ENCODE results near the gene LRRFIP2.

The LRRFIP2 gene

GRCh38 chr3:37092484-37092883 is 81.9 kb downstream of the LRRFIP2 start:
- no peak overlapping the region for H2AFZ ChIP-seq (ENCODE audit: low read length)
- no peaks in the 10 kb centered on the region for H3K27me3 ChIP-seq (replicated peaks; ENCODE audit: insufficient read depth, low read length)
- H3K4me2 ChIP-seq (ENCODE audit: low read depth, low read length), result no peak overlapping the region
- no peaks in the 10 kb centered on the region for H3F3A ChIP-seq (ENCODE audit: insufficient read depth, low read length)
- H3K27ac ChIP-seq (ENCODE audit: low read length), result no peak overlapping the region
- H3K4me3 ChIP-seq (ENCODE audit: low read length), result no peak overlapping the region
- H3K9me2 ChIP-seq (replicated peaks; ENCODE audit: insufficient read depth, low read length), result no peaks in the 10 kb centered on the region
- H3K4me1 ChIP-seq (ENCODE audit: low read length), result no peaks in the 10 kb centered on the region
- DNase-seq, result no peak
- no peaks in the 10 kb centered on the region for H4K20me1 ChIP-seq (ENCODE audit: insufficient read depth, low read length)
- H3K9ac ChIP-seq (ENCODE audit: low read length), result no peak overlapping the region
- TF ChIP-seq EZH2 (optimal IDR thresholded peaks at IDR 0.05; ENCODE audit: low read depth, low read length) (no peak), EZH2phosphoT487 (IDR thresholded peaks at IDR 0.05; ENCODE audit: low read length) (no peak)
- TF ChIP-seq, protein P1, sequence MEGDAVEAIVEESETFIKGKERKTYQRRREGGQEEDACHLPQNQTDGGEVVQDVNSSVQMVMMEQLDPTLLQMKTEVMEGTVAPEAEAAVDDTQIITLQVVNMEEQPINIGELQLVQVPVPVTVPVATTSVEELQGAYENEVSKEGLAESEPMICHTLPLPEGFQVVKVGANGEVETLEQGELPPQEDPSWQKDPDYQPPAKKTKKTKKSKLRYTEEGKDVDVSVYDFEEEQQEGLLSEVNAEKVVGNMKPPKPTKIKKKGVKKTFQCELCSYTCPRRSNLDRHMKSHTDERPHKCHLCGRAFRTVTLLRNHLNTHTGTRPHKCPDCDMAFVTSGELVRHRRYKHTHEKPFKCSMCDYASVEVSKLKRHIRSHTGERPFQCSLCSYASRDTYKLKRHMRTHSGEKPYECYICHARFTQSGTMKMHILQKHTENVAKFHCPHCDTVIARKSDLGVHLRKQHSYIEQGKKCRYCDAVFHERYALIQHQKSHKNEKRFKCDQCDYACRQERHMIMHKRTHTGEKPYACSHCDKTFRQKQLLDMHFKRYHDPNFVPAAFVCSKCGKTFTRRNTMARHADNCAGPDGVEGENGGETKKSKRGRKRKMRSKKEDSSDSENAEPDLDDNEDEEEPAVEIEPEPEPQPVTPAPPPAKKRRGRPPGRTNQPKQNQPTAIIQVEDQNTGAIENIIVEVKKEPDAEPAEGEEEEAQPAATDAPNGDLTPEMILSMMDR (IDR thresholded peaks at IDR 0.05; ENCODE audit: low read length), result no peak
- H3K9me3 ChIP-seq (replicated peaks; ENCODE audit: insufficient read depth, low read length), result no peaks in the 10 kb centered on the region
- 0 out of 2 replicates have a peak, but pooled peaks cover 3% of the 10 kb centered on the region for H3K36me3 ChIP-seq (replicated peaks; ENCODE audit: insufficient read depth, low read length)
- H3K79me2 ChIP-seq (ENCODE audit: low read length), result no peaks in the 10 kb centered on the region

GRCh38 chr3:37087870-37088269 is 86.5 kb downstream of the LRRFIP2 start:
- 0 out of 2 replicates have a peak, but pooled peaks cover 3% of the 10 kb centered on the region for H3K36me3 ChIP-seq (replicated peaks; ENCODE audit: insufficient read depth, low read length)
- H3K4me1 ChIP-seq (ENCODE audit: low read length), result no peaks in the 10 kb centered on the region
- H4K20me1 ChIP-seq (ENCODE audit: insufficient read depth, low read length), result no peaks in the 10 kb centered on the region
- TF ChIP-seq, protein P1 (IDR thresholded peaks at IDR 0.05; ENCODE audit: low read length), result no peak
- TF ChIP-seq EZH2 (optimal IDR thresholded peaks at IDR 0.05; ENCODE audit: low read depth, low read length), result no peak
- H2AFZ ChIP-seq (ENCODE audit: low read length), result no peak overlapping the region
- H3K4me2 ChIP-seq (ENCODE audit: low read depth, low read length), result no peak overlapping the region
- no peak overlapping the region for H3K27ac ChIP-seq (ENCODE audit: low read length)
- no peaks in the 10 kb centered on the region for H3F3A ChIP-seq (ENCODE audit: insufficient read depth, low read length)
- no peaks in the 10 kb centered on the region for H3K79me2 ChIP-seq (ENCODE audit: low read length)
- no peak overlapping the region for H3K4me3 ChIP-seq (ENCODE audit: low read length)
- DNase-seq, result no peak
- no peaks in the 10 kb centered on the region for H3K9me2 ChIP-seq (replicated peaks; ENCODE audit: insufficient read depth, low read length)
- H3K9me3 ChIP-seq (replicated peaks; ENCODE audit: insufficient read depth, low read length), result no peaks in the 10 kb centered on the region
- H3K27me3 ChIP-seq (replicated peaks; ENCODE audit: insufficient read depth, low read length), result no peaks in the 10 kb centered on the region
- no peak overlapping the region for H3K9ac ChIP-seq (ENCODE audit: low read length)

DNA sequence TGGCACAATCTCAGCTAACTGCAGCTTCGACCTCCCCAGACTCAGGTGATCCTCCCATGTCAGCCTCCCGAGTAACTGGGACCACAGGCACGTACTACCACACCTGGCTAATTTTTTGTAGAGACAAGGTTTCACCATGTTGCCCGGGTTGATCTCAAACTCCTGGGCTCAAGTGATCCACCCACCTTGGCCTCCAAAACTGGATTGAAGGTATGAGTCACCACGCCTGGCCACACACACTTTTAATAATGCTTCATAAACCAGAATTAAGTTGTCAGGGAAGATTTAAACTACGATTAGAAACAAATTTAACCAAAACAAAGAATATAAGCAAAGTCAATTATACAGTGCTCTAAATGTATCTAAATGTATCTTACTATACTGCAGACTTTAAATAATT is 87.5 kb downstream of the LRRFIP2 start:
- H3K4me3 ChIP-seq (ENCODE audit: low read length), result no peak overlapping the region
- no peak overlapping the region for H3K4me2 ChIP-seq (ENCODE audit: low read depth, low read length)
- H3K79me2 ChIP-seq (ENCODE audit: low read length), result no peaks in the 10 kb centered on the region
- DNase-seq, result no peak
- no peaks in the 10 kb centered on the region for H3K9me3 ChIP-seq (replicated peaks; ENCODE audit: insufficient read depth, low read length)
- H4K20me1 ChIP-seq (ENCODE audit: insufficient read depth, low read length), result no peaks in the 10 kb centered on the region
- H3F3A ChIP-seq (ENCODE audit: insufficient read depth, low read length), result no peaks in the 10 kb centered on the region
- no peaks in the 10 kb centered on the region for H3K27me3 ChIP-seq (replicated peaks; ENCODE audit: insufficient read depth, low read length)
- H2AFZ ChIP-seq (ENCODE audit: low read length), result no peak overlapping the region
- TF ChIP-seq, protein P1 (IDR thresholded peaks at IDR 0.05; ENCODE audit: low read length), result no peak
- TF ChIP-seq EZH2phosphoT487 (IDR thresholded peaks at IDR 0.05; ENCODE audit: low read length), result no peak
- TF ChIP-seq EZH2 (optimal IDR thresholded peaks at IDR 0.05; ENCODE audit: low read depth, low read length), result no peak
- H3K9me2 ChIP-seq (replicated peaks; ENCODE audit: insufficient read depth, low read length), result no peaks in the 10 kb centered on the region
- H3K4me1 ChIP-seq (ENCODE audit: low read length), result no peaks in the 10 kb centered on the region
- H3K27ac ChIP-seq (ENCODE audit: low read length), result no peak overlapping the region
- H3K36me3 ChIP-seq (replicated peaks; ENCODE audit: insufficient read depth, low read length), result no peaks in the 10 kb centered on the region
- H3K9ac ChIP-seq (ENCODE audit: low read length), result no peak overlapping the region

Measured in MM.1S (cell line).